A549 (cell line): ENCODE results near the gene EFNA5.

Experiments used
- CTCF ChIP-seq: fragments of >200 bp; sonication (Bioruptor Twin); formaldehyde crosslinking; IDR thresholded peaks from 3 replicates; pipeline ENCODE4 v1.5.1; 2016
- KDM5A ChIP-seq: fragments of 200-600 bp; sonication (generic); IDR thresholded peaks from 2 replicates; pipeline ENCODE4 v1.6.1; 2016; ENCODE audit warnings: antibody characterized with exemption, mild to moderate bottlenecking
- MAZ ChIP-seq: fragments of 150-350 bp; IDR thresholded peaks from 2 replicates; pipeline ENCODE4 v1.6.1; 2014; ENCODE audit warnings: antibody characterized with exemption, low read depth, low read length, borderline replicate concordance
- POLR2A ChIP-seq: IDR thresholded peaks from 2 replicates; pipeline ENCODE4 v1.6.1; 2012; ENCODE audit warnings: mild to moderate bottlenecking, low read length
- RAD21 ChIP-seq, 2 experiments: fragments of >200 bp in 1 of 2; sonication (Bioruptor Twin) in 1 of 2; formaldehyde crosslinking in 1 of 2; IDR thresholded peaks in 1 of 2; conservative IDR thresholded peaks in 1 of 2; 2 replicates in 1 of 2; 3 replicates in 1 of 2; pipeline ENCODE4 v1.6.1; 2012 to 2018; ENCODE audit warnings: inconsistent platforms in 1 of 2
- RNF2 ChIP-seq: fragments of 200-600 bp; sonication (generic); IDR thresholded peaks from 2 replicates; pipeline ENCODE4 v1.6.1; 2016; ENCODE audit warnings: low read depth, mild to moderate bottlenecking, antibody characterized with exemption, moderate library complexity, borderline replicate concordance
- SMC3 ChIP-seq: fragments of >200 bp; sonication (Bioruptor Twin); formaldehyde crosslinking; IDR thresholded peaks from 3 replicates; pipeline ENCODE4 v1.6.1; 2018; ENCODE audit warnings: inconsistent platforms

- TF ChIP-seq CTCF (no peak), RNF2 (no peak), MAZ (no peak), KDM5A (no peak), POLR2A (no peak), RAD21 (conservative IDR thresholded peaks at IDR 0.05 in 1 of 2, IDR thresholded peaks at IDR 0.05 in 1 of 2) (no peak), SMC3 (no peak)
Observed at GRCh38 chr5:107418071-107418470, 252.7 kb downstream of the EFNA5 start.
